ENCODE measurements around the gene WDR74.
"Not testable (repeated sequence)": the region's sequence is repeated elsewhere in the genome, so short reads cannot be mapped to it uniquely, and the experiment has no call there.

Gene WDR74

DNA sequence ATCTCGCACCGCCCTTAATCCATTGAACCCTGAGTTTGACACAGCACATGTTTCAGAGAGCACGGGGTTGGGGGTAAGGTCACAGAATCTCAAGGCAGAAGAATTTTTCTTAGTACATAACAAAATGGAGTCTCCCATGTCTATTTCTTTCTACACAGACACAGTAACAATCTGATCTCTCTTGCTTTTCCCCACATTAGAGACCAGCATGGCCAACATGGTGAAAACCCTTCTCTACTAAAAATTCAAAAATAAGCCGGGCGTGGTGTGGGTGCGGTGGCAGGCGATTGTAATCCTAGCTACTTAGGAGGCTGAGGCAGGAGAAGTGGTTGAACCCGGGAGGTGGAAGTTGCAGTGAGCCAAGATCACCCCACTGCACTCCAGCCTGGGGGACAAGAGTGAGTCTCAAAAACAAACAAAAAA, 19.9 kb upstream of the WDR74 start:
- not testable (repeated sequence) for DNase-seq

DNA sequence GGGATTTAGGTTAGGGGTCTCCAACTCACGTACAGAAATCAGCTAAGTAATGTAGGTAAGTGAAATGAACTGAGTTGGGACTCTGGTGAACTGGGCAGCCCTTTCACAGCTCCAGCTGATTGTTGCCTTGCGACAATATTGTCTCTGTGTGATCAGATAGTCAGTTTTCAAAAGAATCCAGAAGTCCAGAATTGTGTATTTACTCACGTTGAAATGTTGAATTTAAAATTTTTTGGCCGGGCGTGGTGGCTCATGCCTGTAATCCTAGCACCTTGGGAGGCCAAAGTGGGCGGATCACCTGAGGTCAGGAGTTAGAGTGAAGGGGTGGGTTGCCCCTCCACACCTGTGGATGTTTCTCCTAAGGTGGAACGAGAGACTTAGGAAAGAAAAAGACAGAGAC, 18.8 kb upstream of the WDR74 start:
- no peak for DNase-seq

DNA sequence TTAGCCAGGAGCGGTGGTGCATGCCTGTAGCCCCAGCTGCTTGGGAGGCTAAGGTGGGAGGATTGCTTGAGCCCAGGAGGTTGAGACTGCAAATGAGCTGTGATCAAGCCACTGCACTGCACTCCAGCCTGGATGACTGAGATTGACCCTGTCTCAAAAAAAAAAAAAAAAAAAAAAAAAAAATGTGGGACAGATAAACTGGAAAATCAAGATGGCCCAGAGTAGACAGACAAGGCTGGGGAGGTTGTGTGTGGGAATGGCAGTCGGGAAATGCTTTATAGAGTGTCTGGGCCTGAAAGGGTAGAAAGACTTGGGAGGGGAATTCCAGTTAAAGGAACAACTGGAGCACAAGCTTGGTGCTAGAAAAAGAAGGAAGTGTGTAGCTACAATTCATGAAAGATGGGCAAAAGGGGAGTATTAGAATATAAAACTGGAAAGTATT, 18.2 kb upstream of the WDR74 start:
- DNase-seq, result no peak

DNA sequence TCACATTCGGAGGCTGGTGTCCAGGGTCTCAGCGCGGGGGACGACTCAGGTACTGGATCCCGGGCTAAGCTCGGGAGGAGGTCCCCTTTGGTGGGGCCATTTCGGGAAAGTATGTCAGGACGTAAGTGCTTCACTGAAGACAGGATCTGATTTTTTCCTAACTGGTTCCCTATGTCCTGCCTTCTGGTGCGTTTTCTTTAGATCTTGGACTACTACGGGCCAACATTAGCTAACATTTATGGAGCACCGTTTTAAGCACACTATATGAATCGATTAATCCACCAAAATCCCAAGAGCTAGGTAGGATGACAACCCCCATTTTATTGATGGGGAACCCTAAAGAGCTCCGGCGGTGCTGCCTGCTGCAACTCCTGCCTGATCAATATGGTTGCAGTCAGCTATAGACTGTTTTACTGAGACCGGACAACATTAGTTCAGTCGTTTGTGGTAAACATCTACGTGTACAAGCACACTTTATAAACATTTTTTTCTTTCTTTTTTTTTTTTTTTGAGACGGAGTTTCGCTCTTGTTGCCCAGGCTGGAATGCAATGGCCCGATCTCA, 17.0 kb upstream of the WDR74 start:
- no peak for DNase-seq

DNA sequence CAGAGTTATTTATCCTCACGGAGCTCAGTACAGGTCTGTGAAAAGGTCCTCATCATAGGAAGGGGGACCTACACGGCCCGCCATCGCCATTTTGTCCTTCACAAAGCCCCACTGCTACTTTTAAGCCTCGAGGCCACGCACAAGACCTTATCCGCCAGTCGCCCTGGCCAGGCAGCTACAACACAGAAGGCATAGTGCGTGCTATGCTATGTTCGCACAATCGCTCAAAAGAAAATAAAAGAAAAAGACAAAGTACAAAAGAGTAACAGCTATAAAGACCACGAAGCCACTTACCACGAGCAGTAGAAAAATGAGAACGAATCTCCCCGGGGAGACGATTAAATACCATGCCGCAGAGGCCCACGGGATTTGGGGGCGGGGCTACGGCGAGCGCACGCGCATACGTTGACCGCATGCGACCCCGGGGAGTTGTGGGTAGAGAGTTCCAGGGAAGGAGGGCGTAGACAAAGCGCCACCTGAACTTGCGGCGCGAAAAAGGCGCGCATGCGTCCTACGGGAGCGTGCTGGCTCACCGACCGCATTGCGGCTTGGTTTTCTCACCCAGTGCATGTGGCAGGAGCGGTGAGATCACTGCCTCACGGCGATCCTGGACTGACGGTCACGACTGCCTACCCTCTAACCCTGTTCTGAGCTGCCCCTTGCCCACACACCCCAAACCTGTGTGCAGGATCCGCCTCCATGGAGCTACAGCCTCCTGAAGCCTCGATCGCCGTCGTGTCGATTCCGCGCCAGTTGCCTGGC, 16.4 kb upstream of the WDR74 start:
- peak; percentile 98 for DNase-seq

GRCh38 chr11:62854825-62855570, 15.6 kb upstream of the WDR74 start:
- no peak for DNase-seq

- DNase-seq, result no peak
Observed at GRCh38 chr11:62854013-62854824, 14.8 kb upstream of the WDR74 start.

DNA sequence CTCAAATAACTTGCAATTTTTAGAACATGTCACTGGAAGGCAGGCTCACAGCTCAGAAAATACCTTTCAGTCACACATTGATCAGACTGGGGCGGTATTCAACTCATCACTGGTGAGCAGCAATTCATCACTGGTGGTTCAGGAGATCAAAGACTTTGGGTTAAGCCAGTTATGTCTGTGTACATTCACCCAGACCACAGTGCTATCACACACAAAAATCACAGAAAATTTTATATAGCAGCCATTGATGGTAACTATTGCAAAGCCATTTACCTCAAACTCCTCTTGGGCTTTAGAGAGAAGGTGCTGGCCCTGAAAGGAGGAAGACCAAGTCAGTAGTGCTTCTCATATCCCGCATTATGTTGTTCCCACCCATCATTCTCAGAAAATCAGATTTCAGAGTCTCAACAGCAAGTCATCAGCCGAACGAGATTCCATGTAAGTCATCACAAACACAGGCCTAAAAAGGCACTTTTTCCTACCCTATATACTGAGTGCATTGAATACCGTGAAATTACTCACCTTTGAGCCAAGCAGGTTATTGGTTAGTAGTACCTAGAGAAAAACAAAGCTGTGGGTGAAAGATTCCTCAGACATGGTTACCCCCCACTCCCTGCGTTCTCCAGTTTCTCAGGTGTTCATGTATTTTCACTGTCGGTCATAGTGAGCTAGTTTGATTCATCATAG, 14.0 kb upstream of the WDR74 start:
- DNase-seq, result no peak

DNA sequence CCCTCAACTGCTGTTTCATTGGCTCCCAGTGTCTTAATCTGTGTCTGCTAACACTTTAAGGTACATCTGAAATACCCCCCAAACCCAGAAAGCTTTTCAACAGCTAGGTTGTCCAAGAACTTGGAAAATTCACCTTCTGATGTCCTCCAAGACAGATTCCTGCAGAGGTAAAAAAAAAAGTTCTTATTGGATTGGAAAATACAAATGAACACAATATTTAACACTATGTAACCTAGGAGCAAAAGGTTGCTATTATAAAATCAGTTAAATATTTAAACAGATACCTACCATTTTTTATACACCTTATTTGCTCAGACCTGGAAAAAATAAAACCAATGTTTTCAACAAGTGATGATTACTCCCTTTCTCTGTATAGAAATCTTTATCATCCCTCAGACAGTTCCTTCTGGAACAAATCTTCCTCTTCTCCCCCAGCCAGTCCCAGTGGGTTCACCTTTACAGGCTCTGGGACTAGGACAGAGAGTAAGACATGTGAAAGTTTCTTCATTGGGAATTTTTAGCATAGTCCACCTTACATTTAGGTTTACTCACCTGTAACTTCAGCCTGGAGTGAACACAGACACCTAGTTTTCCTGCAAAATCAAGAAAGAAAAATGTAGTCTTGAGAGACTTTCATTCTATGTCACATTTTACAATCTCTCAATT, 13.3 kb upstream of the WDR74 start:
- no peak for DNase-seq

- no peak for DNase-seq
Observed at GRCh38 chr11:62851807-62852522, 12.6 kb upstream of the WDR74 start.

- no peak for DNase-seq
Observed at GRCh38 chr11:62850911-62851806, 11.8 kb upstream of the WDR74 start.

DNA sequence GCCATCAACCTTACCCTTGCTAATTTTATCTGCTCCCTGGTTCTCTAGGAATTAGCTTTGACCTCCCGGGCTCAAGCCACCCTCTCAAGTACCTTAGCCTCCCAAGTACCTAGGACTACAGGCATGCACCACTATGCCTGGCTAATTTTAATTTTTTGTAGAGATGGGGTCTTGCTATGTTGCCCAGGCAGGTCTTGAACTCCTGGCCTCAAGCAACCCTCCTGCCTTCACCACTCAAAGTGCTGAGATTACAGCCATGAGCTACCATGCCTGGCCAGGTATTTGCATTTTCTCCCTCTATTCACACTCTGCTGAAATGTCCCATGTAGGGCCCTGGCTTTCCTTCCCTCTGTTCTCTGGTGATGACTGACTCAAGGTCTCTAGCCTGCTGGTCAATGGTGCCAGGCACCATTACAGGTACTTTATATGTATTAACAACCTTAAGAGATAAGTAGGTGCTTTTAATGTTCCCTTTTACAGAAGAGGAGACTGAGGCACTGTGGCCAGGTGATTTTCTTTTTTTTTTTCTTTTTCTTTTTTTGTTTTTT, 8.5 kb upstream of the WDR74 start:
- DNase-seq, result no peak

- DNase-seq, result no peak
Observed at GRCh38 chr11:62846177-62846576, 6.8 kb upstream of the WDR74 start.

GRCh38 chr11:62844154-62844553, 4.8 kb upstream of the WDR74 start:
- no peak for DNase-seq

- DNase-seq, result no peak
Observed at GRCh38 chr11:62843466-62843865, 4.1 kb upstream of the WDR74 start.

DNA sequence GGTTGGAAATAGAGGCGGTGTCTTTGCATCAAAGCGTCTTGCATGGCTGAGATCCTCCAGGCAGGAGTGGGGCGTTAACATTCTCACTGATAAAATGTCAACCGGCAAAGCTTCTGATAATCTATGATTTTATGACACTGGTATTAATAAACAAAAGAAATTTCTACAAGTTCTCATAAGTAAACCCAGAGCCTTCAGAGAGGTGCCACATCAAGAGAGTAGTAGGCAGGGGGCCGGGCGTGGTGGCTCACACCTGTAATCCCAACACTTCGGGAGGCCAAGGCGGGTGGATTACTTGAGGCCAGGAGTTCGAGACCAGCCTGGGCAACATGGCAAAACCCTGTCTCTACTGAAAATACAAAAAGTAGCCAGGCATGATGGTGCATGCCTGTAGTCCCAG, 3.5 kb upstream of the WDR74 start:
- DNase-seq, result not testable (repeated sequence)

DNA sequence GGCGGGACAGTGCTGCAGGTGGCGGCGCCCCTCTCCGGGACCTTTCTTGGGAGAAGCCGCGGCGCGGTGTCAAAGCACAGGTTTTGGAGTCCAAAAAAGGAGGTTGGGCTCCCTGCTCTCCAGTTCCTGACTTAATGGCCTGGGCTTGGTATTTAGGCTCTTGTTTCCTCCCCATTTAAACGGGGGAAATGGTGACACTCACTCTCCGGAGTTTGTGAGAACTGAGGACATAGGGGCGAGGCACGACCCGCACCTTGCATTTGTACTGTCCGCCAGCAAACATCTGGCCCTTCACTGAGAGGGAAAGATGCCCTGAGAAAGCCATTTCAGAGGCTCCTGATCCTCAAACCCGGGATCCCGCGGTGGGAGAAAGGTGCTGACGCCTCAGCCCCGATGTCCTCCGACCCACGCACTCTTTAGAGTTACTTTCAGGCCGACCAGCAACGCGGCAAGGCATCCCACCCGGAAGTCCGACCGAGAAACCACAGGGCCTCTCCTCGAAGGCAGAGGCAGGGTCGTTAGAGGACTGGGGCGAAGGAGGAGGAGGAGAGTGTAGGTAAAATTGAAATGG, 2.9 kb upstream of the WDR74 start:
- DNase-seq, result peak; percentile 66

DNA sequence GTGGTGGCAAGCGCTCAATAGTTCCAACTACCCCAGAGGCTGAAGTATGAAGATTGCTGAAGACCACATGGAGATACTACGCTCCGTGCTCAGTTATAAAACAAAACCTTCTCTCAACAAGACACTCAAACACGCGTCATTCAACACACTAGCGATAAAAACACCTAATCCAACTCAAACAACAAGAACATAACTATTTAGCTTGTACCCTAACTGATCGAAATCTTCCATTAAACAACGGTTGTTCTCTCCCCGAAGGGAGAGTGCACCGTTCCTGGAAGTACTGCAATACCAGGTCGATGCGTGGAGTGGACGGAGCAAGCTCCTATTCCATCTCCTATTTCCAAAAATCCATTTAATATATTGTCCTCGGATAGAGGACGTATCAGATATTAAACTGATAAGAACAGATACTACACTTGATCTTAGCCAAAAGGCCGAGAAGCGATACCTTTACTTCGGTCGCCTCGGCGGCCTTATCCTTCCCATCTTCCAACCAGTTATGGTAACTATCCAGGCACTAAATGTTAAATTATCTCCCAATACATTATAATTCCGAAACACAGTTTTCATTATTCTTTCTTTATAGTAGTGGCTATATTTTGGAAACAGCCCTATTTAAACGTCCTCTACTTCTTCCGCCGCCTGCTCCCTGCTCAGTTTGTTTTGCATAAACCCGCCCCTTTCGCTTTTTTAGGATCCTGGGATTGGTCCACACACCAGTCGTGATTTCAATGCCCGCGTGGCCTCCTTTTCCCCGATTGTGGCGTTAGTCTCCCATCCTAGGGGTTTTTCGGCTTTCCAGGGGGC, 2.2 kb upstream of the WDR74 start:
- DNase-seq, result peak; percentile 80
